ENCODE results near the gene CYSRT1.

The CYSRT1 gene

DNA sequence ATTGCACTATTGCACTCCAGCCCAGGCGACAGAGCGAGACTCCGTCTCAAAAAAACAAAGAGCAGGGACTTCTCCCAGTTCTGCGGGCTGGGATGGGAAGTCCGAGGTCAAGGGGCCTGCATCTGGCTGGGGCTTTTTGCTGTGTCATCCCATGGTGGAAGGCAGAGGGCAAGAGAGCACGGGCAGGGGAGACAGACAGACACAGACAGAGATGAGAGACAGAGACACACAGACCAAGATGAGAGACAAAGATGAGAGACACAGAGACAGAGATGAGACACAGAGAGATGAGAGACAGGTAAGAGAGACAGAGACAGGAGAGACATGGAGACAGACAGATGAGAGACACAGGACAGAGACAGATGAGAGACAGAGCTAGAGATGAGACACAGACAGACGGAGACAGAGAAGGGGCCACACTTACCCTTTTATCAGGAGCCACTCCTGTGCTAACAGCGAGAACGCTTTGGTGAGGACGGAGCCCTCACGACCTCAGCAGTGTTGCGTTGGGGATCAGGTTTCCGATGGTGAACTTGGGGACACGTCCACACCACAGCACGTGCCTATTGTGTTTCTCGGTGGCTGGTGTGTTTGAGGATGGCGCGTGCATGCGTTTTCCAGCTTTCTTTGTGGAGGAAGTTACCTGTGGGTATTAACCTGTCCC lies 43.7 kb downstream of the CYSRT1 start:
- no peak for TF ChIP-seq CTCF (IDR thresholded peaks at IDR 0.05; ENCODE audit: unreplicated experiment in 3 of 3)
- Mint-ChIP-seq H3K4me1 (no peaks in the 10 kb centered on the region), H3K27ac (no peak overlapping the region), H3K4me3 (no peak overlapping the region), H3K9me3 (no peaks in the 10 kb centered on the region), H3K36me3 (ENCODE audit: low read depth) (peaks cover 22% of the 10 kb centered on the region), H3K27me3 (ENCODE audit: low read depth) (no peaks in the 10 kb centered on the region)

DNA sequence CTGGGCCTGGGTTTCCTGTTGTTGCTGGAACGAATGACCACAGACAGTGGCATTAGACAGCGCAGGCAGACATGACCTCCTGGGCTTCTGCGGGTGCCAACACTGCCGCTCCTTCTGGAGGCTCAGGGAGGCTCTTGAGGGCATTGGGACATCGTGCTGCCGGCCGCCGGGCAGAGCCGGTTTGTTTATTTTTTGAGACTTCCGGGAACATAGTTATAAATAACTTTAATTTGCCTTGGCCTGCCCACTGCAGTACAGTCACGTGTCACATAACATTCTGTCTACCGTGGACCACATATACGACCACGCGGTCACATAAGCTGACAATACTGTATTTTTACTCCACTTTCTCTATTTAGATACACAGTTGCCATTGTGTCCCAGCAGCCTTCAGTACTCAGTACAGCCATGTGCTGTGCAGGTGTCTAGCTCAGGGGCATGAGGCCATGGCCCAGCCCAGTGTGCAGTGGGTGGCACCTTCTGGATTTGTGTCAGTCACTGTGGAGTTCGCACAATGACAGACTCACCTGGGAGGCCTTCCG lies 44.3 kb downstream of the CYSRT1 start:
- H3K27me3 Mint-ChIP-seq (ENCODE audit: low read depth): no peaks in the 10 kb centered on the region
- peaks cover 23% of the 10 kb centered on the region for H3K36me3 Mint-ChIP-seq (ENCODE audit: low read depth)
- H3K4me3 Mint-ChIP-seq: no peak overlapping the region
- H3K4me1 Mint-ChIP-seq: peaks cover under 1% of the 10 kb centered on the region
- H3K9me3 Mint-ChIP-seq: no peaks in the 10 kb centered on the region
- no peak for TF ChIP-seq CTCF (IDR thresholded peaks at IDR 0.05; ENCODE audit: unreplicated experiment in 3 of 3)
- no peak overlapping the region for H3K27ac Mint-ChIP-seq

- Mint-ChIP-seq H3K27me3 (ENCODE audit: low read depth) (no peaks in the 10 kb centered on the region), H3K9me3 (no peaks in the 10 kb centered on the region), H3K36me3 (ENCODE audit: low read depth) (peaks cover 23% of the 10 kb centered on the region), H3K27ac (no peak overlapping the region), H3K4me3 (no peak overlapping the region), H3K4me1 (peaks cover 14% of the 10 kb centered on the region)
- TF ChIP-seq CTCF (IDR thresholded peaks at IDR 0.05; ENCODE audit: unreplicated experiment in 3 of 3): no peak
These were observed 46.1 kb downstream of the CYSRT1 start for GRCh38 chr9:137270929-137271695.

- no peak overlapping the region for H3K27ac Mint-ChIP-seq
- no peaks in the 10 kb centered on the region for H3K9me3 Mint-ChIP-seq
These were observed 46.7 kb downstream of the CYSRT1 start for GRCh38 chr9:137271696-137272076.

DNA sequence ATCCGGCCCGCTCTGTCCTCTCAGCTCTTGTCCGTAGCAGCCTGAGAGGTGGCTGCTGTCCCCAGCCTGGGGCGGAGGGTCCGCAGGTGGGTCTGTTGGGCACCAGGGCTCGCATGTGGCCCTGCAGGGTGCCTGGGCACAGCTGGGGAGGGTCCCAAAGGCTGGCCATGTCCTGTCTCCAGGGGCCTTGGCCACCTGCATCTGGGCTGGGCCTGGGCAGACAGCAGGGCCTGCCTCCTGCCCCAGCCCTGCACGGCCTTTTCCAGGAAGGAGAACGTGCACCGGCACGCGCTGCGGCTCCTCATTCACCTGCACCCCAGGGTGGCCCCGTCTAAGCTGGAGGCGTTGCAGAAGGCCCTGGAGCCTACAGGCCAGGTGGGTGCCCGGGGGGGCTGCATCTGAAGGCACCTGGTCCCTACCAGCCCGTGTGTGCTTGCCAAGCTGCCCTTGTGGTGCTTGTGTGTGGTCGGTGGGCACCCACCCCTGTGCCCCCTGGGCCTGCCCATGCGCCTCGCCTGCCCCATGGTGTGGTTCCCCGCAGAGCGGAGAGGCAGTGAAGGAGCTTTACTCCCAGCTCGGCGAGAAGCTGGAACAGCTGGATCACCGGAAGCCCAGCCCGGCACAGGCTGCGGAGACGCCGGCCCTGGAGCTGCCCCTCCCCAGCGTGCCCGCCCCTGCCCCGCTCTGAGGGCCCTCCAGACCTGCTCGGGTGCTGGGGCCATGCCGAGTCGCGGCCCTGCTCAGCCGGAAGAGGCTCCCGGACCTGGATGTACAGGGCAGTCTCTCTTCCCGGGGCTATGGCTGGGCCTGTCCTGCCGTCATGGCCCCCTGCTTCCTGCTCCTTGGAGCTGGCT lies 47.5 kb downstream of the CYSRT1 start:
- no peak overlapping the region for H3K4me3 Mint-ChIP-seq
- H3K9me3 Mint-ChIP-seq: no peaks in the 10 kb centered on the region
- peaks cover 21% of the 10 kb centered on the region for H3K4me1 Mint-ChIP-seq
- H3K36me3 Mint-ChIP-seq (ENCODE audit: low read depth): peaks cover 22% of the 10 kb centered on the region
- TF ChIP-seq CTCF (IDR thresholded peaks at IDR 0.05; ENCODE audit: unreplicated experiment in 3 of 3): no peak
- no peak overlapping the region for H3K27ac Mint-ChIP-seq
- no peaks in the 10 kb centered on the region for H3K27me3 Mint-ChIP-seq (ENCODE audit: low read depth)

More at GRCh38 chr9:137271696-137272076, 46.7 kb downstream of the CYSRT1 start:
- no peak overlapping the region for H3K4me3 Mint-ChIP-seq
- no peaks in the 10 kb centered on the region for H3K27me3 Mint-ChIP-seq (ENCODE audit: low read depth)
- peaks cover 23% of the 10 kb centered on the region for H3K36me3 Mint-ChIP-seq (ENCODE audit: low read depth)
- peaks cover 15% of the 10 kb centered on the region for H3K4me1 Mint-ChIP-seq
- no peak for TF ChIP-seq CTCF (IDR thresholded peaks at IDR 0.05; ENCODE audit: unreplicated experiment in 3 of 3)
